Kidney epithelial cell (primary cell): ENCODE measurements around the gene PIK3AP1. TPM values are rescaled to one million over a fixed set of nuclear protein-coding genes. Genes with fewer than 3 reads are reported as not detected.

Experiments
- DNase-seq: peaks from one replicate; pipeline ENCODE4 v3.0.0-alpha.2; 2010; ENCODE audit warnings: low read depth
- H3K27me3 ChIP-seq: 2 replicates; pipeline ENCODE4 v1.6.0; 2011; ENCODE audit warnings: low read length; ENCODE audit not compliant: control insufficient read depth, insufficient read depth
- H3K36me3 ChIP-seq: 2 replicates; pipeline ENCODE4 v1.5.1; 2011; ENCODE audit warnings: low read length; ENCODE audit not compliant: control insufficient read depth, insufficient read depth
- H3K4me3 ChIP-seq: 2 replicates; pipeline ENCODE4 v1.5.1; 2011; ENCODE audit warnings: low read depth, mild to moderate bottlenecking, control low read depth, low read length
- total RNA-seq: library from RNA; depleted of rRNA; stranded (reverse); fragments of >200 nt; gene quantifications from 2 replicates; pipeline ENCODE4 v1.2.3, GENCODE V29; 2015
- TF ChIP-seq, protein P1 (sequence below): IDR thresholded peaks from 2 replicates; pipeline ENCODE4 v1.5.1; 2011; ENCODE audit warnings: mild to moderate bottlenecking, moderate library complexity, low read length, control low read depth, inconsistent platforms; ENCODE audit not compliant: insufficient read depth, poor library complexity, severe bottlenecking

Gene PIK3AP1
- total RNA-seq, 1 donor from 2014 or later, result 8.9 TPM

DNA sequence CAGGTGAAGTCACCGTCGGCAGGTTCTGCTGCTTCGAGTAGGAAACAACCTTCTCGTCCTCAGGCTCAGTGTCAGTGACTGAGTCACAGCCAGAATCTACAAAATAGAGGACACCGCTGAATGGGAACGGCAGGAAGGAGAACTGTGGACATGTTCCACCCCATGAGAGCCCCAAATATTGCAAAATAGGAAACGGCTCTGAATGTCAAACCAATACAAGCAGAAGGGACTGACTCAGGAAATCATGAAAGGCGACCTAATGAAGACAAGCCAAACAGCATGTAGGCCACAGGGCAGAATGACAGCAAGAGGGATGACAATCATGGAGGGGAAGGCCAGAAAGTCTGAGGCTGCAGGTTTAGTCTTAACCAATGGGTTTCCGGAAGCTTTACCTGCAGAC is 63.5 kb downstream of the PIK3AP1 start:
- TF ChIP-seq, protein P1, sequence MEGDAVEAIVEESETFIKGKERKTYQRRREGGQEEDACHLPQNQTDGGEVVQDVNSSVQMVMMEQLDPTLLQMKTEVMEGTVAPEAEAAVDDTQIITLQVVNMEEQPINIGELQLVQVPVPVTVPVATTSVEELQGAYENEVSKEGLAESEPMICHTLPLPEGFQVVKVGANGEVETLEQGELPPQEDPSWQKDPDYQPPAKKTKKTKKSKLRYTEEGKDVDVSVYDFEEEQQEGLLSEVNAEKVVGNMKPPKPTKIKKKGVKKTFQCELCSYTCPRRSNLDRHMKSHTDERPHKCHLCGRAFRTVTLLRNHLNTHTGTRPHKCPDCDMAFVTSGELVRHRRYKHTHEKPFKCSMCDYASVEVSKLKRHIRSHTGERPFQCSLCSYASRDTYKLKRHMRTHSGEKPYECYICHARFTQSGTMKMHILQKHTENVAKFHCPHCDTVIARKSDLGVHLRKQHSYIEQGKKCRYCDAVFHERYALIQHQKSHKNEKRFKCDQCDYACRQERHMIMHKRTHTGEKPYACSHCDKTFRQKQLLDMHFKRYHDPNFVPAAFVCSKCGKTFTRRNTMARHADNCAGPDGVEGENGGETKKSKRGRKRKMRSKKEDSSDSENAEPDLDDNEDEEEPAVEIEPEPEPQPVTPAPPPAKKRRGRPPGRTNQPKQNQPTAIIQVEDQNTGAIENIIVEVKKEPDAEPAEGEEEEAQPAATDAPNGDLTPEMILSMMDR, result no peak
- H3K4me3 ChIP-seq, result no peak overlapping the region
- no peaks in the 10 kb centered on the region for H3K36me3 ChIP-seq
- H3K27me3 ChIP-seq, result no peaks in the 10 kb centered on the region
- no peak for DNase-seq

DNA sequence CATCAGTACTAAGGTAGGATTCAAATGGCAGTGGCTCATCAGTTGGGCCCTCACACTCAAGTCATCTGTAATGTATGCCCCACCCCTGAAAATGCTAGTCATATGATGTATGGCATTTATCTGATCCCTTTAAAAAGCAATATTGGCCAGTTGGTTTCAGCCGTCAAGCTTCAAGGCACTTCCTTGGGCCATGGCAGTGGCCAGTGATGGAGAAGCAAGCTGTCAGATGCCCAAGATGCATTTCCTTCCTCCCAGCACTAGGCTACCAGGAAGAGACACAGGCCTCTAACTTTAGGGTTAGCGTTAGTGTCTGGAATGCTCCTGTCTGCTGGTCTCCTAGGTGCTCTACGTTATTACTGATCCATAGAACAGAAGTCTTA is 64.1 kb downstream of the PIK3AP1 start:
- no peaks in the 10 kb centered on the region for H3K27me3 ChIP-seq
- no peak overlapping the region for H3K4me3 ChIP-seq
- no peaks in the 10 kb centered on the region for H3K36me3 ChIP-seq
- TF ChIP-seq, protein P1, result no peak
- DNase-seq, result no peak

DNA sequence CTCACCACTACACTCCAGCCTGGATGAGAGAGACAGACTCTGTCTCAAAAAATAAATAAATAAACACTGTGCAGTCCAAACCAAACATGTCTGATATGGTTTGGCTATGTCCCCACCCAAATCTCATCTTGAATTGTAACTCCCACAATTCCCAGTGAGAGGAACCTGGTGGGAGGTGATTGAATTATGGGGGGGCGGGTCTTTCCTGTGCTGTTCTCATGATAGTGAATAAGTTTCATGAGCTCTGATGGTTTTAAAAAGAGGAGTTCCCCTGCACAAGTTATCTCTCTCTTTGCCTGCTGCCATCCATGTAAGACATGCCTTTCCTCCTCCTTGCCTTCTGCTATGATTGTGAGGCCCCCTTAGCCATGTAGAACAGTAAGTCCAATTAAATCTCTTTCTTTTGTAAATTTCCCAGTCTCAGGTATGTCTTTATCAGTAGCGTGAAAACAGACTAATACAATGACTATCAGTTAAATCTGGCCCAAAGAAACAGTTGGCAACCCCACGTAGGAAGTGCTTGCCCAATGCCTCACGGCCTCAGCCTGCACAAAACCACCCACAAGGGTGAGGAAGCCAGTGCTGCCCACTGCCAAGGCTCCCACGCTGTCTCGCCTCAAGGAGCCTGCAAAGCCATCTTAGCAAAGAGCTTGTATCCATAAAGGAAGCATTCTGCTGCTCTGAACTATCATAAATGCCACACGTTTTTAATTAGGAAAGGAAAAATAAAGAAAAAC is 64.7 kb downstream of the PIK3AP1 start:
- H3K27me3 ChIP-seq, result no peaks in the 10 kb centered on the region
- H3K36me3 ChIP-seq, result no peaks in the 10 kb centered on the region
- no peak for DNase-seq
- TF ChIP-seq, protein P1, result no peak
- H3K4me3 ChIP-seq, result no peak overlapping the region

DNA sequence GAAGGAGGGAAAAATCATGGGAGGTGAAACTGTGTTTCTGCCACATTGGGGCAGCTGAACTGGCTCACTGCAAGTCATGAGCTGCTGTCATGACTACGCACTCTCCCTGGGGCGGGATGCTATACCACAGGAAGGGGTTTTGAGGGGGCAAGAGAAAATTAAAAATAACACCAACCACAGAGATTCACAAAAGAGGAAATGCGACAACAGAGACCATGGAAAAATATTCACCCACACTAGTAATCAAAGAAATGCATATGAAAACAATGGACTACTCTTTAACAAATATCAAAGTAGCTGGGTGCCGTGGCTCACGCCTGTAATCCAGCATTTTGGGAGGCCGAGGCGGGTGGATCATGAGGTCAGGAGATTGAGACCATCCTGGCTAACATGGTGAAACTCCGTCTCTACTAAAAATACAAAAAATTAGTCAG is 68.3 kb downstream of the PIK3AP1 start:
- H3K4me3 ChIP-seq, result no peak overlapping the region
- TF ChIP-seq, protein P1, result no peak
- H3K27me3 ChIP-seq, result no peaks in the 10 kb centered on the region
- H3K36me3 ChIP-seq, result no peaks in the 10 kb centered on the region
- no peak for DNase-seq

DNA sequence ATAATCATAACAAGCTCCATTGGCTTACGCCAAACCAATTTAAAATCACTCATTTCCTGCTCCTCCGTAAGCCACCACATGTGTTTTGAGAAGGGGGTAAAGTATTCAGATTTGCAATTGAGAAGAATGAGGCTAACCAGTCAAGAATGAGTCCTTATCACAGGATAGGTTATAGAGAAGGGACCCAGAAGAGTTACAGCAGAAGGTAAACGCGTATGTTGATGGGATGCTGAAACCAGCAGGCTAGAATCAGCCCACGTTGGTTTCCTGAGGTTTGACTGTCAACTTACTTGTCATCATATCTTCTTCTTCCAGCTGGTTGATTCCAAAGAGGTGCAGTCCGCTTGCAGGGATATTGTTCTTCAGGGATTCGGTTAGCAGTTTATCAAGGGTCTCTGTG is 69.4 kb downstream of the PIK3AP1 start:
- H3K36me3 ChIP-seq, result no peaks in the 10 kb centered on the region
- TF ChIP-seq, protein P1, result no peak
- no peaks in the 10 kb centered on the region for H3K27me3 ChIP-seq
- H3K4me3 ChIP-seq, result no peak overlapping the region
- DNase-seq, result no peak

DNA sequence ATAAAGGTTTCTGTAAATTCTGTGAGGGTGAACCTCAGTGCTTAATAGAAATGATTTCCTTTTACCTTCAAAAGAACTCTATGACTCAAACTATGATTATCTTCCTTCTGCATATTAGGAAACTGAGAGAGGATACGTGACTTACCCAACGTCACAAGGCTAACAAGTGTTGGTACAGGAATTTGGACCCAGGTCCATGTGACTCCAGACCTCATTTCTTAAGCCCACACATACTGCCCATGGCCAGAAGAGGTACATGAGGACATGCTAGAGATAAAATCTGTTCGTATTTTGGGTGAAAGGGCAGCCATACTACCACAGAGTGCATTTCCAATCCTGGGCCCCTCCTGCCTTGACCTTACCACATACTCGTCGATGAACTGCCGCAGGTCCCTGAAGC is 72.0 kb downstream of the PIK3AP1 start:
- Histone ChIP-seq H3K4me3 (no peak overlapping the region), H3K36me3 (no peaks in the 10 kb centered on the region), H3K27me3 (no peaks in the 10 kb centered on the region)
- TF ChIP-seq, protein P1, result no peak
- DNase-seq, result no peak
